ENCODE data around the gene CRELD1. TPM values are rescaled to one million over a fixed set of nuclear protein-coding genes. Genes with fewer than 3 reads are reported as not detected.

Gene CRELD1
- total and polyA plus RNA-seq, 2 donors, result 19.9 to 36.4 TPM

GRCh38 chr3:9902372-9903237, 31.0 kb upstream of the CRELD1 start, which contains the start of gene IL17RE:
TSS of gene IL17RE (plus strand) at chr3:9902848. CDS start at chr3:9902933, 85 bp downstream.
- H3K27me3 ChIP-seq (ENCODE audit: control insufficient read depth in 2 of 2, insufficient read depth in 1 of 2, low read length in 1 of 2), result no peaks in the 10 kb centered on the region
- H3K4me1 ChIP-seq (ENCODE audit: control insufficient read depth in 2 of 2, insufficient read depth in 2 of 2, low read length in 2 of 2), result peaks cover 21 to 44% of the 10 kb centered on the region in 2 donors
- no peaks in the 10 kb centered on the region for H3K9me3 ChIP-seq (ENCODE audit: control insufficient read depth in 2 of 2, insufficient read depth in 1 of 2, low read length in 1 of 2)
- H3K27ac ChIP-seq (ENCODE audit: low read depth in 1 of 2, low read length in 1 of 2), result peak within 1 kb of the TSS; percentile 55 to 91
- peaks cover 0 to 6% of the 10 kb centered on the region in 2 donors for H3K36me3 ChIP-seq (ENCODE audit: control insufficient read depth in 2 of 2, insufficient read depth in 2 of 2, low read length in 1 of 2)
- peak in 7 of 9 donors; percentile 33 to 83 (median 53) for DNase-seq (ENCODE audit: low read depth in 6 of 9, low spot score in 9 of 9)
- WGBS, result 68% methylated on average over 13 of the region's 13 CpGs
- H3K4me3 ChIP-seq (ENCODE audit: low read length in 2 of 2), result peak within 1 kb of the TSS; percentile 25 to 53

GRCh38 chr3:9903238-9903624, 30.4 kb upstream of the CRELD1 start:
- H3K27me3 ChIP-seq (ENCODE audit: control insufficient read depth in 2 of 2, insufficient read depth in 1 of 2, low read length in 1 of 2), result no peaks in the 10 kb centered on the region
- H3K27ac ChIP-seq (ENCODE audit: low read depth in 1 of 2, low read length in 1 of 2), result peak overlapping the region; percentile 55 to 91
- peaks cover 21 to 38% of the 10 kb centered on the region in 2 donors for H3K4me1 ChIP-seq (ENCODE audit: control insufficient read depth in 2 of 2, insufficient read depth in 2 of 2, low read length in 2 of 2)
- H3K9me3 ChIP-seq (ENCODE audit: control insufficient read depth in 2 of 2, insufficient read depth in 1 of 2, low read length in 1 of 2), result no peaks in the 10 kb centered on the region
- H3K36me3 ChIP-seq (ENCODE audit: control insufficient read depth in 2 of 2, insufficient read depth in 2 of 2, low read length in 1 of 2), result peaks cover 0 to 8% of the 10 kb centered on the region in 2 donors
- peak in 1 of 9 donors; percentile 34 for DNase-seq (ENCODE audit: low read depth in 6 of 9, low spot score in 9 of 9)
- WGBS, result 46% methylated on average over 4 of the region's 4 CpGs
- peak overlapping the region; percentile 25 to 53 for H3K4me3 ChIP-seq (ENCODE audit: low read length in 2 of 2)

GRCh38 chr3:9903904-9904303, 29.7 kb upstream of the CRELD1 start:
- Histone ChIP-seq H3K36me3 (ENCODE audit: control insufficient read depth in 2 of 2, insufficient read depth in 2 of 2, low read length in 1 of 2) (peaks cover 3 to 14% of the 10 kb centered on the region in 2 donors), H3K27me3 (ENCODE audit: control insufficient read depth in 2 of 2, insufficient read depth in 1 of 2, low read length in 1 of 2) (no peaks in the 10 kb centered on the region), H3K4me1 (ENCODE audit: control insufficient read depth in 2 of 2, insufficient read depth in 2 of 2, low read length in 2 of 2) (peaks cover 21 to 32% of the 10 kb centered on the region in 2 donors), H3K9me3 (ENCODE audit: control insufficient read depth in 2 of 2, insufficient read depth in 1 of 2, low read length in 1 of 2) (no peaks in the 10 kb centered on the region), H3K4me3 (ENCODE audit: low read length in 2 of 2) (peak overlapping the region in 1 of 2 donors; percentile 53), H3K27ac (ENCODE audit: low read depth in 1 of 2, low read length in 1 of 2) (no peak overlapping the region)
- no peak for DNase-seq (ENCODE audit: low read depth in 6 of 9, low spot score in 9 of 9)
- 98% methylated on average over 4 of the region's 4 CpGs for WGBS

- Histone ChIP-seq H3K4me3 (ENCODE audit: low read length in 2 of 2) (no peak overlapping the region), H3K36me3 (ENCODE audit: control insufficient read depth in 2 of 2, insufficient read depth in 2 of 2, low read length in 1 of 2) (peaks cover 3 to 24% of the 10 kb centered on the region in 2 donors), H3K4me1 (ENCODE audit: control insufficient read depth in 2 of 2, insufficient read depth in 2 of 2, low read length in 2 of 2) (peaks cover 19 to 25% of the 10 kb centered on the region in 2 donors), H3K9me3 (ENCODE audit: control insufficient read depth in 2 of 2, insufficient read depth in 1 of 2, low read length in 1 of 2) (no peaks in the 10 kb centered on the region), H3K27me3 (ENCODE audit: control insufficient read depth in 2 of 2, insufficient read depth in 1 of 2, low read length in 1 of 2) (no peaks in the 10 kb centered on the region), H3K27ac (ENCODE audit: low read depth in 1 of 2, low read length in 1 of 2) (no peak overlapping the region)
- WGBS, result 95% methylated on average over 5 of the region's 5 CpGs
- DNase-seq (ENCODE audit: low read depth in 6 of 9, low spot score in 9 of 9), result no peak
Observed at GRCh38 chr3:9906480-9906879, 27.2 kb upstream of the CRELD1 start.

- H3K27me3 ChIP-seq (ENCODE audit: control insufficient read depth in 2 of 2, insufficient read depth in 1 of 2, low read length in 1 of 2), result no peaks in the 10 kb centered on the region
- no peaks in the 10 kb centered on the region for H3K9me3 ChIP-seq (ENCODE audit: control insufficient read depth in 2 of 2, insufficient read depth in 1 of 2, low read length in 1 of 2)
- H3K4me1 ChIP-seq (ENCODE audit: control insufficient read depth in 2 of 2, insufficient read depth in 2 of 2, low read length in 2 of 2), result peaks cover 2 to 7% of the 10 kb centered on the region in 2 donors
- no peak overlapping the region for H3K4me3 ChIP-seq (ENCODE audit: low read length in 2 of 2)
- no peak overlapping the region for H3K27ac ChIP-seq (ENCODE audit: low read depth in 1 of 2, low read length in 1 of 2)
- DNase-seq (ENCODE audit: low read depth in 6 of 9, low spot score in 9 of 9), result no peak
- WGBS, result 98% methylated on average over 3 of the region's 3 CpGs
- H3K36me3 ChIP-seq (ENCODE audit: control insufficient read depth in 2 of 2, insufficient read depth in 2 of 2, low read length in 1 of 2), result peaks cover 3 to 34% of the 10 kb centered on the region in 2 donors
Observed at GRCh38 chr3:9908286-9908685, 25.3 kb upstream of the CRELD1 start.

GRCh38 chr3:9909221-9910013, 24.2 kb upstream of the CRELD1 start:
- H3K9me3 ChIP-seq (ENCODE audit: control insufficient read depth in 2 of 2, insufficient read depth in 1 of 2, low read length in 1 of 2), result no peaks in the 10 kb centered on the region
- no peak overlapping the region for H3K4me3 ChIP-seq (ENCODE audit: low read length in 2 of 2)
- H3K27ac ChIP-seq (ENCODE audit: low read depth in 1 of 2, low read length in 1 of 2), result no peak overlapping the region
- H3K27me3 ChIP-seq (ENCODE audit: control insufficient read depth in 2 of 2, insufficient read depth in 1 of 2, low read length in 1 of 2), result peaks cover 0 to 1% of the 10 kb centered on the region in 2 donors
- WGBS, result 93% methylated on average over 7 of the region's 7 CpGs
- DNase-seq (ENCODE audit: low read depth in 6 of 9, low spot score in 9 of 9), result no peak
- H3K36me3 ChIP-seq (ENCODE audit: control insufficient read depth in 2 of 2, insufficient read depth in 2 of 2, low read length in 1 of 2), result peaks cover 3 to 34% of the 10 kb centered on the region in 2 donors
- no peaks in the 10 kb centered on the region for H3K4me1 ChIP-seq (ENCODE audit: control insufficient read depth in 2 of 2, insufficient read depth in 2 of 2, low read length in 2 of 2)

GRCh38 chr3:9911863-9912262, 21.8 kb upstream of the CRELD1 start:
- no peak for DNase-seq (ENCODE audit: low read depth in 6 of 9, low spot score in 9 of 9)
- Histone ChIP-seq H3K27me3 (ENCODE audit: control insufficient read depth in 2 of 2, insufficient read depth in 1 of 2, low read length in 1 of 2) (peaks cover 0 to 13% of the 10 kb centered on the region in 2 donors), H3K4me1 (ENCODE audit: control insufficient read depth in 2 of 2, insufficient read depth in 2 of 2, low read length in 2 of 2) (peaks cover 12 to 19% of the 10 kb centered on the region in 2 donors), H3K9me3 (ENCODE audit: control insufficient read depth in 2 of 2, insufficient read depth in 1 of 2, low read length in 1 of 2) (no peaks in the 10 kb centered on the region), H3K27ac (ENCODE audit: low read depth in 1 of 2, low read length in 1 of 2) (no peak overlapping the region), H3K4me3 (ENCODE audit: low read length in 2 of 2) (no peak overlapping the region), H3K36me3 (ENCODE audit: control insufficient read depth in 2 of 2, insufficient read depth in 2 of 2, low read length in 1 of 2) (peaks cover 3 to 28% of the 10 kb centered on the region in 2 donors)
- WGBS, result 55% methylated on average over 8 of the region's 8 CpGs

- H3K27me3 ChIP-seq (ENCODE audit: control insufficient read depth in 2 of 2, insufficient read depth in 1 of 2, low read length in 1 of 2), result peaks cover 0 to 13% of the 10 kb centered on the region in 2 donors
- H3K36me3 ChIP-seq (ENCODE audit: control insufficient read depth in 2 of 2, insufficient read depth in 2 of 2, low read length in 1 of 2), result peaks cover 3 to 28% of the 10 kb centered on the region in 2 donors
- no peak overlapping the region for H3K27ac ChIP-seq (ENCODE audit: low read depth in 1 of 2, low read length in 1 of 2)
- DNase-seq (ENCODE audit: low read depth in 6 of 9, low spot score in 9 of 9), result peak in 1 of 9 donors; percentile 31
- peaks cover 12 to 24% of the 10 kb centered on the region in 2 donors for H3K4me1 ChIP-seq (ENCODE audit: control insufficient read depth in 2 of 2, insufficient read depth in 2 of 2, low read length in 2 of 2)
- H3K4me3 ChIP-seq (ENCODE audit: low read length in 2 of 2), result no peak overlapping the region
- WGBS, result 39% methylated on average over 7 of the region's 7 CpGs
- no peaks in the 10 kb centered on the region for H3K9me3 ChIP-seq (ENCODE audit: control insufficient read depth in 2 of 2, insufficient read depth in 1 of 2, low read length in 1 of 2)
Observed at GRCh38 chr3:9912294-9912935, 21.2 kb upstream of the CRELD1 start.
